Nephron (organoid): Measurements from ENCODE around the gene TMEM236.

Source experiments
- H3K27ac Mint-ChIP-seq, 3 experiments: 2 replicates each; pipeline ENCODE4 v1.8.0; 2020; ENCODE audit warnings: mixed read lengths in 3 of 3, mild to moderate bottlenecking in 2 of 3, moderate library complexity in 1 of 3
- H3K27me3 Mint-ChIP-seq: 2 replicates; pipeline ENCODE4 v1.8.0; 2021; ENCODE audit warnings: low read depth, mild to moderate bottlenecking, moderate library complexity, mixed read lengths
- H3K36me3 Mint-ChIP-seq: 2 replicates; pipeline ENCODE4 v1.8.0; 2020; ENCODE audit warnings: low read depth, mixed read lengths
- H3K4me1 Mint-ChIP-seq: 2 replicates; pipeline ENCODE4 v1.8.0; 2020; ENCODE audit warnings: mixed read lengths
- H3K4me3 Mint-ChIP-seq, 3 experiments: 2 replicates each; pipeline ENCODE4 v1.8.0; 2020; ENCODE audit warnings: mild to moderate bottlenecking in 3 of 3, mixed read lengths in 3 of 3, moderate library complexity in 2 of 3
- H3K9me3 Mint-ChIP-seq: 2 replicates; pipeline ENCODE4 v1.8.0; 2020; ENCODE audit warnings: mixed read lengths
- CTCF ChIP-seq, 3 experiments: fragments of 200-600 bp; sonication (generic); IDR thresholded peaks; one replicate each; pipeline ENCODE4 v1.5.0; 2021; ENCODE audit warnings: antibody characterized with exemption in 3 of 3; ENCODE audit not compliant: unreplicated experiment in 3 of 3

TMEM236 gene

GRCh38 chr10:17833656-17834055 lies 81.7 kb downstream of the TMEM236 start:
- no peak for TF ChIP-seq CTCF (IDR thresholded peaks at IDR 0.05; ENCODE audit: unreplicated experiment in 3 of 3)
- Mint-ChIP-seq H3K4me3 (no peak overlapping the region), H3K9me3 (no peaks in the 10 kb centered on the region), H3K36me3 (no peaks in the 10 kb centered on the region), H3K27me3 (peaks cover 4% of the 10 kb centered on the region), H3K27ac (no peak overlapping the region), H3K4me1 (no peaks in the 10 kb centered on the region)

GRCh38 chr10:17835688-17836087 lies 83.7 kb downstream of the TMEM236 start:
- H3K27me3 Mint-ChIP-seq = peaks cover 4% of the 10 kb centered on the region
- H3K36me3 Mint-ChIP-seq = no peaks in the 10 kb centered on the region
- no peak overlapping the region for H3K4me3 Mint-ChIP-seq
- no peaks in the 10 kb centered on the region for H3K9me3 Mint-ChIP-seq
- H3K27ac Mint-ChIP-seq = no peak overlapping the region
- no peaks in the 10 kb centered on the region for H3K4me1 Mint-ChIP-seq
- no peak for TF ChIP-seq CTCF (IDR thresholded peaks at IDR 0.05; ENCODE audit: unreplicated experiment in 3 of 3)

DNA sequence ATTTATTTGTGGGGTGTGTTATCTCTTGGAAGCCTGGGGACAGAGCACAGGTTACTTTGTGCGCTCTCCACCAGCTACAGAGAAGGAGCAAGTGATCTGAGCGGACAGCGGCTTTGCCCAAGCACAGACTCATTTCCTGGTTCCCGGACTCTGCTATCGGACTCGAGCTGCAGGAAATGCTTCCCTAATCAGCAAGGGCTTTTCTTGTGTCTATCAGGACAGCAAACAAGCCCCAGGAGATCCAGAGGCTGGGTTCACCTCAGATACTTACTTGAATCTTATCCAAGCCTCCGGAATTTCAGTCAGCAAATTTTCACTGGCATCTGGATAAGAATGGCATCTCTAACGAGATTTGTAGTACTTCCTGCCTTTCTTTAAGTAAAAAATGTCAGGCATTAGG lies 84.9 kb downstream of the TMEM236 start:
- no peak overlapping the region for H3K4me3 Mint-ChIP-seq
- TF ChIP-seq CTCF (IDR thresholded peaks at IDR 0.05; ENCODE audit: unreplicated experiment in 3 of 3) = no peak
- peaks cover 4% of the 10 kb centered on the region for H3K27me3 Mint-ChIP-seq
- no peaks in the 10 kb centered on the region for H3K4me1 Mint-ChIP-seq
- no peak overlapping the region for H3K27ac Mint-ChIP-seq
- no peaks in the 10 kb centered on the region for H3K9me3 Mint-ChIP-seq
- no peaks in the 10 kb centered on the region for H3K36me3 Mint-ChIP-seq

- no peak overlapping the region for H3K27ac Mint-ChIP-seq
These were observed 86.2 kb downstream of the TMEM236 start for GRCh38 chr10:17838080-17838648.

DNA sequence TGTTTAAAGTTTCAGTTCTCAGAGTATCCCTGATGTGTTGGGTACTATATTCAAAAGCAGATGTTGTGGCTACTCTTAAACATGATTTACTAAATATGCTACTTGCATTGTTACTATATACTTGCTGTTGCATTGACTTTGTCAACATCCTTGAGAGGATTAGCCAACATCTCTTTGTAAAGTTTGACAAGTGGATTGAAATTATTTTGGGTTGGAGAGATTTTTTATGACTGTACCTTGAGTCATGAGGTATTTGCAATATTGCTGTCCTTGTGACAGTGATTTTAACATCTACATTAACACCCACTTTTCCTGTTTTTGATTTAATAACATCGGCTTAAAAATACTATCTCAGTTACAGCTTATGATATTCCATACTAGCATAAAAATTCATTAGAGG lies 89.0 kb downstream of the TMEM236 start:
- Mint-ChIP-seq H3K27me3 (peaks cover 4% of the 10 kb centered on the region), H3K4me1 (no peaks in the 10 kb centered on the region), H3K9me3 (no peaks in the 10 kb centered on the region), H3K27ac (no peak overlapping the region), H3K4me3 (no peak overlapping the region), H3K36me3 (no peaks in the 10 kb centered on the region)
- TF ChIP-seq CTCF (IDR thresholded peaks at IDR 0.05; ENCODE audit: unreplicated experiment in 3 of 3) = no peak

More at GRCh38 chr10:17838080-17838648, 86.2 kb downstream of the TMEM236 start:
- Mint-ChIP-seq H3K27me3 (peaks cover 4% of the 10 kb centered on the region), H3K36me3 (no peaks in the 10 kb centered on the region), H3K4me3 (no peak overlapping the region), H3K4me1 (no peaks in the 10 kb centered on the region), H3K9me3 (no peaks in the 10 kb centered on the region)
- TF ChIP-seq CTCF (IDR thresholded peaks at IDR 0.05; ENCODE audit: unreplicated experiment in 3 of 3) = no peak

- no peaks in the 10 kb centered on the region for H3K36me3 Mint-ChIP-seq
- TF ChIP-seq CTCF (IDR thresholded peaks at IDR 0.05; ENCODE audit: unreplicated experiment in 3 of 3) = no peak
- peaks cover 4% of the 10 kb centered on the region for H3K27me3 Mint-ChIP-seq
- no peaks in the 10 kb centered on the region for H3K4me1 Mint-ChIP-seq
- H3K9me3 Mint-ChIP-seq = no peaks in the 10 kb centered on the region
- no peak overlapping the region for H3K4me3 Mint-ChIP-seq
- no peak overlapping the region for H3K27ac Mint-ChIP-seq
These were observed 90.6 kb downstream of the TMEM236 start for GRCh38 chr10:17842641-17843040.
